ENCODE measurements around the gene SLCO3A1. TPM values are rescaled to one million over a fixed set of nuclear protein-coding genes. Genes with fewer than 3 reads are reported as not detected.

Gene SLCO3A1
- total RNA-seq = 2.0 and 2.7 TPM in 2 replicates

DNA sequence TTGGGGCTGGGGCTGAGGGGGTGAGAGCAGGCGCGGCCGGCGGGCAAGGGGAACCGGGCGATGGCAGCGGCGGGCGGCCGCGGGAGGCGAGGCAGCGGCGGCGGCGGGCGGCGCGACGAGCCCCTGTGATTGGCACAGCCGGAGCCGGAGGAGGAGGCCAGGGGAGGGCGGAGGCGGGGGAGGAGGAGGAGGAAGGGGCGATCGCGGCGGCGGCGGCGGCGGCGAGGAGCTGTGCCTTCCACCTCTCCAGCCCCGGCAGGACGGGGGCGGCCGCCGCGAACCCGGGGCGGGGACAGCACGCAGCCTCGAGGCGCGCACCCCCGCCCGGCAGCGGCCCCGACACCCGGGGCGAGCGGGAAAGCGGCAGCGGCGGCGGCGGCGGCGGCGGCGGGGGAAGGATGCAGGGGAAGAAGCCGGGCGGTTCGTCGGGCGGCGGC lies at the start of gene SLCO3A1:
Gene SLCO3A1 (plus strand): TSS at position 198 of the 437 bp plus-strand sequence.
- no peak for DNase-seq (ENCODE audit: low read depth)
- TF ChIP-seq, protein P1, sequence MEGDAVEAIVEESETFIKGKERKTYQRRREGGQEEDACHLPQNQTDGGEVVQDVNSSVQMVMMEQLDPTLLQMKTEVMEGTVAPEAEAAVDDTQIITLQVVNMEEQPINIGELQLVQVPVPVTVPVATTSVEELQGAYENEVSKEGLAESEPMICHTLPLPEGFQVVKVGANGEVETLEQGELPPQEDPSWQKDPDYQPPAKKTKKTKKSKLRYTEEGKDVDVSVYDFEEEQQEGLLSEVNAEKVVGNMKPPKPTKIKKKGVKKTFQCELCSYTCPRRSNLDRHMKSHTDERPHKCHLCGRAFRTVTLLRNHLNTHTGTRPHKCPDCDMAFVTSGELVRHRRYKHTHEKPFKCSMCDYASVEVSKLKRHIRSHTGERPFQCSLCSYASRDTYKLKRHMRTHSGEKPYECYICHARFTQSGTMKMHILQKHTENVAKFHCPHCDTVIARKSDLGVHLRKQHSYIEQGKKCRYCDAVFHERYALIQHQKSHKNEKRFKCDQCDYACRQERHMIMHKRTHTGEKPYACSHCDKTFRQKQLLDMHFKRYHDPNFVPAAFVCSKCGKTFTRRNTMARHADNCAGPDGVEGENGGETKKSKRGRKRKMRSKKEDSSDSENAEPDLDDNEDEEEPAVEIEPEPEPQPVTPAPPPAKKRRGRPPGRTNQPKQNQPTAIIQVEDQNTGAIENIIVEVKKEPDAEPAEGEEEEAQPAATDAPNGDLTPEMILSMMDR (conservative IDR thresholded peaks at IDR 0.05; ENCODE audit: low read depth, low read length) = no peak
- H3K4me3 ChIP-seq (ENCODE audit: low read depth, low read length) = peak within 1 kb of the TSS; percentile 65

DNA sequence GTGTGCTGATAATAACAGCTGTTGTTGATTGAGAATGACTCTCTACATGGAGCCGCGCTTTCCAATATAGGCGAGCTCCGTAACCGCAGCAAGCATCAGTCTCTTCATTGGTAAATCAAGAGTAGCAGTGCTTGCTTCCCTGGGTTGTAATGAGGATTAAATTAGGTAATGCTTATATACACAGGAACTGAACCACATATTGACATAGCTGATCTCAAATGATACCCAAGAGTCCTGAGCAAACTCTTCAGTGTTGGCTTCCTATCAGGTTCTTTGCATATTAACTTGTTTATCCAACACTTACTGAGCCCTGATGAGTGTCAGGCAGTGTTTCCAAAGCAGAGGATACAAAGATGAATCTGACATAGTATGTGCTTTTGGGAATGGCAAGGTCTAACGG lies 46.4 kb upstream of the SLCO3A1 start:
- no peak for DNase-seq (ENCODE audit: low read depth)
- H3K4me3 ChIP-seq (ENCODE audit: low read depth, low read length) = no peak overlapping the region
- TF ChIP-seq, protein P1 (conservative IDR thresholded peaks at IDR 0.05; ENCODE audit: low read depth, low read length) = no peak

DNA sequence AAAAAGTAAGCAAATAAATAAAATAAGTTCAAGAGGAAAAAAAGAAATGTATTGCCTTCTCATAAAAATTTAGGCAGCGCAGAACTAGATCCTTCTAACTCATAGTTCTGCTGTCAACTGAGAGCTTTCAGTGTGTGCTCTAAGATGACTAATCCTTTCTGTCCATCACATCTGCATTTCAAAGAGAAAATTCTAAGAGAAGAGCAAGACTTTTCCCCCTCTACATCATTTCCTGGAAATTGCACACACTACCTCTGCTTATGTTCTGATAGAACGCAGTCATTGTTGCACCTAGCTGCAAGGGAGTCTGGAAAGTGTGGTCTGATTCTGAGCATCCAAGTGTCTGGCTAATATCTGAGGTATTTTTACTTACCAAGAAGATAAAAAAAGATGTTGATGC lies 39.6 kb upstream of the SLCO3A1 start:
- no peak overlapping the region for H3K4me3 ChIP-seq (ENCODE audit: low read depth, low read length)
- DNase-seq (ENCODE audit: low read depth) = no peak
- TF ChIP-seq, protein P1 (conservative IDR thresholded peaks at IDR 0.05; ENCODE audit: low read depth, low read length) = no peak

DNA sequence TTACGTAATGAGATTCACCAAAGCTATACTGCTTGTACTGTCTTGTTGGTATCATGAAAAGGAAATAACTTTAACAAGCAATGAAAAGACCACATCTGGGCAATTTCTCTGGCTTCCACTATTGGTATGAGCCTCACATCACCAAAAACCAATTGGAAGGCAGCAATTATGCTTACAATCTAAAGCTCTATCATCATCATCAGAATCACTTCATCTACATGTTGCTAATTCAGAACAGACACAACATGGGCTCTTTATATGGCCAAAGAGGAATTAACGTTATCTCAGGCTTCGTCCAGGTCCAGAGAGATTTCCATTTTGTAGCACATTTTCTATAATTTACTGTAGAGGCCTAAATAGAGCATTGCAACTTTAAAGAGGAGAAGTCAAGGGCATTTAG lies 36.6 kb upstream of the SLCO3A1 start:
- no peak overlapping the region for H3K4me3 ChIP-seq (ENCODE audit: low read depth, low read length)
- DNase-seq (ENCODE audit: low read depth) = no peak
- TF ChIP-seq, protein P1 (conservative IDR thresholded peaks at IDR 0.05; ENCODE audit: low read depth, low read length) = no peak

DNA sequence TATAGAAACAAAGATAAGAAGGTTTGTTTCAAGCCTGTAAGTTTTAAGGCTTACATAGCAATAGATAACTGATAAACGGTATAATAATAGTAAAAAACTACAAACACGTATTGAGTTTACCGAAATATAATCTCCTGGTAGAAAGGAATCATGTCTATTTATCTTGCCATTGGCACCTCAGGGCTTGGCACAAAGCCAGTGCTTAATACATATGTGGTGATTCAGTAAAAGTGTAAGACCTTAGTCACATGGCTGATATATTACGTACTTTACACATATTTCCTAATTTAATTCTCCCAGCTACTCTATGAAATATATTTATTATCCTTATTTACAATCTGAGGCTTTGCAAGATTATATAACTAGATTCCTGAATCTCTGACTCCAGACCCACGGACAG lies 32.0 kb upstream of the SLCO3A1 start:
- TF ChIP-seq, protein P1 (conservative IDR thresholded peaks at IDR 0.05; ENCODE audit: low read depth, low read length) = no peak
- DNase-seq (ENCODE audit: low read depth) = no peak
- H3K4me3 ChIP-seq (ENCODE audit: low read depth, low read length) = no peak overlapping the region

DNA sequence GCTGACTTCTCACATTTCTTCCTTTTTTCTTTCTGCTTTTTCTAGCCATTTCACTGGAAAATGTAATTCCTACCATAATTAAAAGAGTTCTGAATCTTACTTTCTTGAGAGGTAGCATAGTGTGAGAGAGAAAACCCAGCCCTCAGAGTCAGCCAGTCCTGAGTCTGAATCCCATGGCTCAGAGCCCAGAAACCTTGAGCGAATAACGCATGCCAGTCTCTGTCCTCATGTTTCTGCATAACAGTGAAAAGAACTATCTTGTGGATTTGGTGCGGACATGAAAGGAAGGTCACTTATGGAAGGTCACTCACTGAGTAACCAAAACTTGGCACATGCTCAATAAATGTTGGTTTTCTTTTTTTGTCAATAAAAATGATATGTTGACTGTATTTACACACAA lies 29.3 kb upstream of the SLCO3A1 start:
- DNase-seq (ENCODE audit: low read depth) = no peak
- TF ChIP-seq, protein P1 (conservative IDR thresholded peaks at IDR 0.05; ENCODE audit: low read depth, low read length) = no peak
- H3K4me3 ChIP-seq (ENCODE audit: low read depth, low read length) = no peak overlapping the region

DNA sequence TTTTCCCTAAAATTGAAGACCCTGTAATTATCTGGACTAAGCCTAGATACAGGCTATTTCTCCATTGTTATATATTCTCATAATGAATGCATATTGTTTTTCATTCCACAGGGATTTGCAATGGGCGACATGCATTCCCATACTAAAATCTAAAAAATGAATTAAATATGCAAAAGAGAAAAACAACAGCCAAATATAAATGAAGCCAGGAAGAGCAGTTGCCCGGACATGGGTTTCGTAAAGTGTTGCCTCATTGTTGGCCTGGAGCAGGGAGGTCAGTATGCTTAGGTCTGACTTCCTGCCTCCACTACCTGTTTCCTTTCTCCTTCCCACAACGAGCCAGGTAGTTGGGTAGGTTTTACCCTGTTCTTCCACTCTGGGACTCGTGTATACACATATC lies 27.1 kb upstream of the SLCO3A1 start:
- TF ChIP-seq, protein P1 (conservative IDR thresholded peaks at IDR 0.05; ENCODE audit: low read depth, low read length) = no peak
- no peak for DNase-seq (ENCODE audit: low read depth)
- H3K4me3 ChIP-seq (ENCODE audit: low read depth, low read length) = no peak overlapping the region
